PFSK-1 (cell line): ENCODE data around the gene RPL35.

Experiments used
- FOXP2 ChIP-seq: optimal IDR thresholded peaks from 2 replicates; pipeline ENCODE3; 2011; ENCODE audit warnings: borderline replicate concordance, control low read depth, inconsistent platforms; ENCODE audit not compliant: insufficient read depth; ENCODE audit errors: extremely low read length, extremely low read depth
- POLR2AphosphoS5 ChIP-seq: IDR thresholded peaks from 2 replicates; pipeline ENCODE4 v1.6.1; 2012; ENCODE audit warnings: low read depth, mild to moderate bottlenecking, control low read depth, low read length, moderate library complexity
- SIN3A ChIP-seq: IDR thresholded peaks from 2 replicates; pipeline ENCODE4 v1.6.1; 2012; ENCODE audit warnings: mild to moderate bottlenecking, low read length, moderate library complexity, borderline replicate concordance; ENCODE audit not compliant: insufficient read depth
- TAF1 ChIP-seq: IDR thresholded peaks from 2 replicates; pipeline ENCODE4 v1.6.1; 2012; ENCODE audit warnings: low read length, control low read depth, borderline replicate concordance; ENCODE audit not compliant: insufficient read depth
- TF ChIP-seq, protein P1 (sequence below), 2 experiments: IDR thresholded peaks; 2 replicates each; pipeline versions ENCODE4 v1.6.1 to v1.8.0; 2011 to 2012; ENCODE audit warnings: low read depth in 2 of 2, low read length in 2 of 2, control low read depth in 1 of 2, inconsistent platforms in 1 of 2, mild to moderate bottlenecking in 1 of 2, moderate library complexity in 1 of 2; ENCODE audit not compliant: insufficient read depth in 1 of 2

GRCh38 chr9:124855566-124855943 is 6.2 kb downstream of the RPL35 start:
- TF ChIP-seq TAF1 (no peak), POLR2AphosphoS5 (no peak), SIN3A (no peak), FOXP2 (no peak)
- TF ChIP-seq, protein P1, sequence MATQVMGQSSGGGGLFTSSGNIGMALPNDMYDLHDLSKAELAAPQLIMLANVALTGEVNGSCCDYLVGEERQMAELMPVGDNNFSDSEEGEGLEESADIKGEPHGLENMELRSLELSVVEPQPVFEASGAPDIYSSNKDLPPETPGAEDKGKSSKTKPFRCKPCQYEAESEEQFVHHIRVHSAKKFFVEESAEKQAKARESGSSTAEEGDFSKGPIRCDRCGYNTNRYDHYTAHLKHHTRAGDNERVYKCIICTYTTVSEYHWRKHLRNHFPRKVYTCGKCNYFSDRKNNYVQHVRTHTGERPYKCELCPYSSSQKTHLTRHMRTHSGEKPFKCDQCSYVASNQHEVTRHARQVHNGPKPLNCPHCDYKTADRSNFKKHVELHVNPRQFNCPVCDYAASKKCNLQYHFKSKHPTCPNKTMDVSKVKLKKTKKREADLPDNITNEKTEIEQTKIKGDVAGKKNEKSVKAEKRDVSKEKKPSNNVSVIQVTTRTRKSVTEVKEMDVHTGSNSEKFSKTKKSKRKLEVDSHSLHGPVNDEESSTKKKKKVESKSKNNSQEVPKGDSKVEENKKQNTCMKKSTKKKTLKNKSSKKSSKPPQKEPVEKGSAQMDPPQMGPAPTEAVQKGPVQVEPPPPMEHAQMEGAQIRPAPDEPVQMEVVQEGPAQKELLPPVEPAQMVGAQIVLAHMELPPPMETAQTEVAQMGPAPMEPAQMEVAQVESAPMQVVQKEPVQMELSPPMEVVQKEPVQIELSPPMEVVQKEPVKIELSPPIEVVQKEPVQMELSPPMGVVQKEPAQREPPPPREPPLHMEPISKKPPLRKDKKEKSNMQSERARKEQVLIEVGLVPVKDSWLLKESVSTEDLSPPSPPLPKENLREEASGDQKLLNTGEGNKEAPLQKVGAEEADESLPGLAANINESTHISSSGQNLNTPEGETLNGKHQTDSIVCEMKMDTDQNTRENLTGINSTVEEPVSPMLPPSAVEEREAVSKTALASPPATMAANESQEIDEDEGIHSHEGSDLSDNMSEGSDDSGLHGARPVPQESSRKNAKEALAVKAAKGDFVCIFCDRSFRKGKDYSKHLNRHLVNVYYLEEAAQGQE (IDR thresholded peaks at IDR 0.05; ENCODE audit: insufficient read depth in 1 of 2, low read depth in 2 of 2, low read length in 2 of 2), result no peak
